Astrocyte (in vitro differentiated cells and primary cell): ENCODE data around the gene CA10. TPM values are rescaled to one million over a fixed set of nuclear protein-coding genes. Genes with fewer than 3 reads are reported as not detected.
A peak's percentile ranks its signal among the peaks of the same experiment; 100 is the strongest.

Source experiments
- DNase-seq: peaks from one replicate; pipeline ENCODE4 v3.0.0-alpha.2; 2010; ENCODE audit warnings: low read depth
- FAIRE-seq: peaks from 2 replicates; lab custom pipeline; 2011; peaks lifted over from hg19 to GRCh38; lab: Jason Lieb, UNC
- H2AFZ ChIP-seq: 2 replicates; pipeline ENCODE4 v1.6.0; 2012; ENCODE audit warnings: low read depth, low read length, inconsistent platforms
- H3K27ac ChIP-seq: 2 replicates; pipeline ENCODE4 v1.5.1; 2011; ENCODE audit warnings: low read depth, low read length, inconsistent platforms
- H3K27me3 ChIP-seq: 2 replicates; pipeline ENCODE4 v1.6.0; 2011; ENCODE audit warnings: low read length, inconsistent platforms; ENCODE audit not compliant: insufficient read depth
- H3K36me3 ChIP-seq: 2 replicates; pipeline ENCODE4 v1.5.1; 2011; ENCODE audit warnings: low read length, inconsistent platforms; ENCODE audit not compliant: insufficient read depth
- H3K4me1 ChIP-seq: 2 replicates; pipeline ENCODE4 v1.5.1; 2011; ENCODE audit warnings: low read length, inconsistent platforms; ENCODE audit not compliant: insufficient read depth
- H3K4me2 ChIP-seq: 2 replicates; pipeline ENCODE4 v1.6.0; 2012; ENCODE audit warnings: low read length, inconsistent platforms
- H3K4me3 ChIP-seq: 2 replicates; pipeline ENCODE4 v1.5.1; 2011; ENCODE audit warnings: low read depth, mild to moderate bottlenecking, low read length, inconsistent platforms; ENCODE audit not compliant: insufficient read depth
- H3K79me2 ChIP-seq: 2 replicates; pipeline ENCODE4 v1.6.0; 2012; ENCODE audit warnings: mild to moderate bottlenecking, low read length, inconsistent platforms; ENCODE audit not compliant: insufficient read depth
- H3K9ac ChIP-seq: 2 replicates; pipeline ENCODE4 v1.6.0; 2012; ENCODE audit warnings: mild to moderate bottlenecking, low read length, inconsistent platforms
- H3K9me3 ChIP-seq: 2 replicates; pipeline ENCODE4 v1.5.1; 2012; ENCODE audit warnings: low read depth, mild to moderate bottlenecking, low read length, inconsistent platforms; ENCODE audit not compliant: insufficient read depth
- H4K20me1 ChIP-seq: 2 replicates; pipeline ENCODE4 v1.6.0; 2012; ENCODE audit warnings: low read length, inconsistent platforms; ENCODE audit not compliant: insufficient read depth
- H3K27ac Mint-ChIP-seq: one replicate; pipeline ENCODE4 v1.8.0; 2021; ENCODE audit warnings: mild to moderate bottlenecking, mixed read lengths; ENCODE audit not compliant: unreplicated experiment
- H3K27me3 Mint-ChIP-seq: one replicate; pipeline ENCODE4 v1.8.0; 2021; ENCODE audit warnings: low read depth, mixed read lengths; ENCODE audit not compliant: unreplicated experiment
- H3K36me3 Mint-ChIP-seq: one replicate; pipeline ENCODE4 v1.8.0; 2021; ENCODE audit warnings: low read depth, mixed read lengths; ENCODE audit not compliant: unreplicated experiment
- H3K4me1 Mint-ChIP-seq: one replicate; pipeline ENCODE4 v1.8.0; 2021; ENCODE audit warnings: low read depth, mixed read lengths; ENCODE audit not compliant: unreplicated experiment
- H3K4me3 Mint-ChIP-seq: one replicate; pipeline ENCODE4 v1.8.0; 2021; ENCODE audit warnings: mild to moderate bottlenecking, moderate library complexity, mixed read lengths; ENCODE audit not compliant: unreplicated experiment
- H3K9me3 Mint-ChIP-seq: one replicate; pipeline ENCODE4 v1.8.0; 2021; ENCODE audit warnings: mild to moderate bottlenecking, mixed read lengths; ENCODE audit not compliant: unreplicated experiment
- CTCF ChIP-seq: IDR thresholded peaks from 2 replicates; pipeline ENCODE4 v1.5.1; 2011; ENCODE audit warnings: low read depth, mild to moderate bottlenecking, inconsistent platforms, low read length, moderate library complexity; ENCODE audit not compliant: insufficient read depth
- EZH2 ChIP-seq: IDR thresholded peaks from 2 replicates; pipeline ENCODE4 v1.6.1; 2012; ENCODE audit warnings: mild to moderate bottlenecking, low read length, inconsistent platforms; ENCODE audit not compliant: insufficient read depth
- total RNA-seq: library from RNA; stranded (reverse); gene quantifications from 2 replicates; pipeline ENCODE4 v1.2.1, GENCODE V29; 2021

Gene CA10
- total RNA-seq, 1 donor from 2014 or later, result 0.43 TPM

GRCh38 chr17:52106638-52107261, 51.8 kb downstream of the CA10 start:
- Histone ChIP-seq H3K27ac (no peak overlapping the region), H2AFZ (no peak overlapping the region), H3K4me1 (no peaks in the 10 kb centered on the region), H3K9me3 (no peaks in the 10 kb centered on the region), H3K27me3 (no peaks in the 10 kb centered on the region), H3K4me3 (no peak overlapping the region), H3K79me2 (no peaks in the 10 kb centered on the region), H3K9ac (no peak overlapping the region), H3K4me2 (no peak overlapping the region), H3K36me3 (no peaks in the 10 kb centered on the region), H4K20me1 (no peaks in the 10 kb centered on the region)
- H3K9me3 Mint-ChIP-seq, result no peaks in the 10 kb centered on the region
- no peak overlapping the region for H3K27ac Mint-ChIP-seq
- H3K36me3 Mint-ChIP-seq, result no peaks in the 10 kb centered on the region
- H3K4me1 Mint-ChIP-seq, result no peaks in the 10 kb centered on the region
- TF ChIP-seq CTCF (peak; percentile 88), EZH2 (no peak)
- peak; percentile 5 for DNase-seq
- H3K27me3 Mint-ChIP-seq, result peaks cover 2% of the 10 kb centered on the region
- peak; percentile 37 for FAIRE-seq
- H3K4me3 Mint-ChIP-seq, result no peak overlapping the region

GRCh38 chr17:52106072-52106471, 52.4 kb downstream of the CA10 start:
- Histone ChIP-seq H3K36me3 (no peaks in the 10 kb centered on the region), H3K27ac (no peak overlapping the region), H3K79me2 (no peaks in the 10 kb centered on the region), H3K9ac (no peak overlapping the region), H3K27me3 (no peaks in the 10 kb centered on the region), H3K4me3 (no peak overlapping the region), H4K20me1 (no peaks in the 10 kb centered on the region), H2AFZ (no peak overlapping the region), H3K4me2 (no peak overlapping the region), H3K4me1 (no peaks in the 10 kb centered on the region), H3K9me3 (no peaks in the 10 kb centered on the region)
- FAIRE-seq, result no peak
- H3K4me1 Mint-ChIP-seq, result no peaks in the 10 kb centered on the region
- no peak for DNase-seq
- H3K27ac Mint-ChIP-seq, result no peak overlapping the region
- H3K9me3 Mint-ChIP-seq, result no peaks in the 10 kb centered on the region
- no peaks in the 10 kb centered on the region for H3K36me3 Mint-ChIP-seq
- TF ChIP-seq EZH2 (no peak), CTCF (no peak)
- no peak overlapping the region for H3K4me3 Mint-ChIP-seq
- H3K27me3 Mint-ChIP-seq, result peaks cover 2% of the 10 kb centered on the region

GRCh38 chr17:52105591-52105990, 52.9 kb downstream of the CA10 start:
- TF ChIP-seq EZH2 (no peak), CTCF (no peak)
- H3K9me3 ChIP-seq, result no peaks in the 10 kb centered on the region
- H3K79me2 ChIP-seq, result no peaks in the 10 kb centered on the region
- Mint-ChIP-seq H3K27ac (no peak overlapping the region), H3K4me3 (no peak overlapping the region), H3K27me3 (peaks cover 2% of the 10 kb centered on the region), H3K36me3 (no peaks in the 10 kb centered on the region), H3K9me3 (no peaks in the 10 kb centered on the region), H3K4me1 (no peaks in the 10 kb centered on the region)
- no peak overlapping the region for H3K4me2 ChIP-seq
- H3K4me1 ChIP-seq, result no peaks in the 10 kb centered on the region
- FAIRE-seq (no peak), DNase-seq (no peak)
- H3K9ac ChIP-seq, result no peak overlapping the region
- no peaks in the 10 kb centered on the region for H4K20me1 ChIP-seq
- H3K27me3 ChIP-seq, result no peaks in the 10 kb centered on the region
- H3K4me3 ChIP-seq, result no peak overlapping the region
- no peak overlapping the region for H2AFZ ChIP-seq
- no peaks in the 10 kb centered on the region for H3K36me3 ChIP-seq
- H3K27ac ChIP-seq, result no peak overlapping the region
